Cerebellar cortex (tissue), 1 donor: ENCODE results near the gene MYMX.

Experiments used
- DNase-seq: peaks from one replicate; pipeline ENCODE4 v3.0.0-alpha.2; 2015; ENCODE audit warnings: low spot score

MYMX gene

GRCh38 chr6:44232676-44233566 lies 16.2 kb downstream of the MYMX start:
- DNase-seq: no peak

- no peak for DNase-seq
Measured at GRCh38 chr6:44233567-44234100, 16.9 kb downstream of the MYMX start.

GRCh38 chr6:44234101-44235025 lies 17.6 kb downstream of the MYMX start:
- DNase-seq: peak; percentile 90

GRCh38 chr6:44235269-44235668 lies 18.5 kb downstream of the MYMX start:
- no peak for DNase-seq

DNA sequence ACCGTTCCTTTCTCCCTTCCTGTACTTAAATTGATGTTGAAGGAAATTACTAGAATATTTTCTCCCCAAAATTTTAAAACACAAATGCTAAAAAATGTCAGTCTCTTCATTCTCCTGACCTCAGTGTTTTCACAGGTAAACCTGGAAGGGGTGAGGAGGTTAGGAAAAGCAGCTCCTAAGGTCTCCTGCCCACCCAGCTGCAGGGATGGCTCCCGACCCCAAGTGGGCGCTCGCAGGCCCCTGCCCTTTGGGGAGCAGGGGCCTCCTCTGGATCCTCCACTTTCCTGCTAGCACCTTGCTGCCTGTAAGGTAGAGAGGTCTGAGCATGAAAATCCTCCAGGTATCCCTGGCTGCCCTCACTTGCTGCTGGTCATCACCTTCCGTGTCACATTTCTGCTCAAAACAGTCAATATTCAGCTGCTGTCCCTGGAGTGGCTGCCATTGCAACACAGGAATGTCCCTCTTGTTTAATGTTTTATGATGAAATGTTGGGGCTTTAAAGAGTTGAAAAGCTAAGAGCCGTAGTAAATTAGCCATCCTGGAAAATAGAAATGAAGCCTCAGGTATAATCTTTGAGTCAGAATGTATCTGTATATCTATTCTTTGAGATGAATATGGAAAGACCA lies 19.3 kb downstream of the MYMX start:
- DNase-seq: no peak

DNA sequence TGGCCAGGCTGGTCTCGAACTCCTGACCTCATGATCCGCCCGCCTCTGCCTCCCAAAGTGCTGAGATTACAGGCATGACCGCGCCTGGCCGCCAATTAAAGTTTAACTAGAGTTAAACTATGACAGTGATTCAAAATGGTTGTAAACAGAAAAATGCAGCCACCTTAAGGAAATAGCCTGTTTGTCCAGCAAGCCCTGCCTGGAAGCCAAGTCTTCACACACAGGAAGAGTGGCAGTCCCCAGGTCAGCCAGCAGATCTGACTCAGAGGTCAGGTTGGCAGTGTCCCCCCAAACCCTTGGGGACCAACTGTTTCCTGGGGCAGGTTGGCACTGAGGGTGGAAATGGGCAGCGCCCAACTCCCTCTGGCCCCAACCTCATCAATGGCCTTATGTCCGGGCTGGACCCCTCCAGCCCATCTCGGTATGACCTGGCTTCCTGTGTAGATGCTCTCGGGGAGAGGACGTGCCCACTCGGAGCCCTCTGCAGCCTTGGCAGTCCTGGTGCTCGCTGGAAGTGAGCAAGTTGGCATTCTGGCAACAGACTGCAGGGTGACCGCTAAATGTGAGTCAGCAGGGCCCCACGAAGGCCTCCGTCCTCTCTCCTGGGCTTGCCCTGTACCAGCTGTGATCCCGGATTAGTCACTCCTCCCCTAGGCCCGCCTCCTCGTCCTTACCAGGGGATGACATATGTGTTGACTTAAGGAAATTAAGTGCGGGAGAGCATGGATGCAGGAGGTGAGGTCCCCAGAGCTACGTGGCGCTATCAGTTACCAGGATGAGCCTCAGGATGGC lies 20.5 kb downstream of the MYMX start:
- peak; percentile 83 for DNase-seq

GRCh38 chr6:44237813-44238433 lies 21.2 kb downstream of the MYMX start:
- DNase-seq: peak; percentile 70

GRCh38 chr6:44238687-44239350 lies 22.1 kb downstream of the MYMX start:
- DNase-seq: no peak

DNA sequence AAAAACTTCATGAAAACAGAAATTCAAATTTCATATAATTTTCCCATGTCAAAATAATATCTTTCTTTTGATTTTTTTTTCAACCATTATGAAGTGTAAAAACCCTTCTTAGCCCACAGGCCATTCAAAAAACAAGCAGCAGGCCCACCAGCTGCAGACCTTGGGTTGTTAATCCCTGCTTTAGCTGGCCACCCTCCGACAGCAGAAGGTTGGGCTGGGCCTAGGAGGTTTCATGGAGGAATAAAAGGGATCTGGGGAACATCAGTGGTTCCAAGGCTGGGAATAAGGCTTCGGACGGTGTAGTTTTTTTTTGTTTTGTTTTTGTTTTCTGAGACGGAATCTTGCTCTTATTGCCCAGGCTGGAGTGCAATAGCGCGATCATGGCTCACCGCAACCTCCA lies 26.6 kb downstream of the MYMX start:
- no peak for DNase-seq

DNA sequence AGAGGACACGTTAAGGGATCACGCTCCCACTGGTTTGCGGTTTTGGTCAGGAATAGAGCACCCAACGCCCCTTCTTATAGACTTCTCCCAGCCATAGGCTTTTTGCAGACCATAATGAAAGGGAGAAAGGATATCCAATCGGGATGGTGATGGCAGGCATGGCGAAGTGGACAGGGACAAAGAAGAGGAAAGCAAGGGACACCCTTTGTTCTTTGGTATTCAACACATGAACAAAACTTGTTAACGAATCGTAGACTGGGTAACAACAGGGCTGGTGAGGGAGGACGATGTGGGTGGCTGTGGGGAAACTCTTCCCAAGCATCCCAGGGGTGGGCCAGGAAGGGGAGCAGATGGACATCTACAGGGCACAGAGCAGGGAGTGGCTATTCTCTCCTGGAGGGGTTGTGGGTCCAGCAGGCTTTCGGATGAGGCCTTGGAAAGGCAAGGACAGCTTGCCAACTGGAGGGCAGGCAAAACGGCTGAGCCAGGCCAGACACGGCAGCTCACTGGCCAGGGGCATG lies 28.7 kb downstream of the MYMX start:
- DNase-seq: no peak

GRCh38 chr6:44245912-44246662 lies 29.4 kb downstream of the MYMX start:
- DNase-seq: peak; percentile 88

DNA sequence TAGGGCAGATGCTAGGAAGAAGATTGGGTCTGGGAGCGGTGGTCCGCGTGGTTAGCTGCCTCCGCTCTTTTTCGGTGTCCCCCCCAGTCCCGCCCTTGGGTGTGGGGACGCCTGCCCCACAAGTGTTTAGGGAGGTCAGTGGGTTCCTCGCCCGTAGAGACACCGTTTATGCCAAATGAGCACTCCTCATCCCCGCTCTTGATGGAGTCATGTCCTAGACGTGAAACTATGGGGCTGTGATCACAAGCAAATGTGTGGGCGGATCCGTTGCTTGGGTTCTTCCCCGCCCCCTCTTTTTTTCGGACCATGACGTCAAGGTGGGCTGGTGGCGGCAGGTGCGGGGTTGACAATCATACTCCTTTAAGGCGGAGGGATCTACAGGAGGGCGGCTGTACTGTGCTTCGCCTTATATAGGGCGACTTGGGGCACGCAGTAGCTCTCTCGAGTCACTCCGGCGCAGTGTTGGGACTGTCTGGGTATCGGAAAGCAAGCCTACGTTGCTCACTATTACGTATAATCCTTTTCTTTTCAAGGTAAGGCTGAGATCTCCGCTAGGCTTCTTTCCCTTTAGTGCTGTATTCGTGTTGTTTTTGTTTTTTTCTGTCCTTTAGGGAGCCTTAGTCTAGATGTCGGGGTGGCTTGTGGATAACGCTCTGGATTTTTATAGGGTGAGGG lies 30.1 kb downstream of the MYMX start, which contains the start of gene HSP90AB1:
Gene HSP90AB1, plus strand, starts transcription at position 439 of the 675 bp plus-strand sequence. CDS start 1,529 bp downstream, outside the sequence.
- peak; percentile 99 for DNase-seq

- peak; percentile 53 for DNase-seq
Measured at GRCh38 chr6:44247338-44248302, 30.9 kb downstream of the MYMX start.

DNA sequence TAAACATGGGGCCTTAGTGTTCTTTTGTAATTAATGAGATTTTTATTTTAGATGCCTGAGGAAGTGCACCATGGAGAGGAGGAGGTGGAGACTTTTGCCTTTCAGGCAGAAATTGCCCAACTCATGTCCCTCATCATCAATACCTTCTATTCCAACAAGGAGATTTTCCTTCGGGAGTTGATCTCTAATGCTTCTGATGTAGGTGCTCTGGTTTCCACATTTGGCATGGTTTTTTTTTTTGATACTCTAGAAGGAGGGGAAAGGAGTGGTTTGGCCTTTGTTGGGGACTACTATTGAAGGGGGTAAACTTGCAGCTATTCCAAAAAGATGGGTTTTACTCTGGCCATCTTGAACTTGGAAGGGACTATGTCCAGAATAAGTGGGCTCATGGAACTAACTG lies 31.9 kb downstream of the MYMX start:
- no peak for DNase-seq

- no peak for DNase-seq
Measured at GRCh38 chr6:44249082-44249748, 32.5 kb downstream of the MYMX start.

GRCh38 chr6:44250067-44250717 lies 33.5 kb downstream of the MYMX start:
- DNase-seq: no peak
